ENCODE data around the gene NMNAT2. TPM values are rescaled to one million over a fixed set of nuclear protein-coding genes. Genes with fewer than 3 reads are reported as not detected.

NMNAT2 gene
- total RNA-seq, 1 experiment from 2014 or later, result 11.4 TPM

DNA sequence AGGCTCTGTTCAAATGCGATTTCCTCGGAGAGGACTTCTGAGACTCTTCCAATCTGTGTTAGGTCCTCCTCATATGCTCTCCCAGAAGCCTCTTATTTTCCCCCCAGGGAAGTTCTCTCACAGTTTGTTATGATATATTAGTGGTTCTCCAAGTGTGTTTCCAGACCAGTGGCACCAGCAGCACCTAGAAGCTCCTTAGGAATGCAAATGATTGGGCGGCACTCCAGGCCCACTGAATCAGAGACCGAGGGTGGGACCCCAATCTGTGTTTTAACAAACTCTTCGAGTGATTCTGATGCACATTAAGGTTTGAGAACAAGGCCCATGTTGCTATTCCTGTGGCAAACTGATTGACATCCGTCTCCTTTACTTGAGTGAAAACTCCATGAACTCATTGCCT lies 63.0 kb downstream of the NMNAT2 start:
- H3K4ac ChIP-seq (ENCODE audit: low read depth, low read length), result no peak overlapping the region
- no peak overlapping the region; a peak in 1 of 7 replicates for H3K27ac Mint-ChIP-seq
- no peak overlapping the region for H2AK5ac ChIP-seq (ENCODE audit: insufficient read length, low read length)
- no peaks in the 10 kb centered on the region for H3K79me2 ChIP-seq (ENCODE audit: insufficient read depth, low read length)
- H3K27me3 Mint-ChIP-seq (ENCODE audit: low read depth), result peaks cover 2% of the 10 kb centered on the region; the same call in 1 of the 2 replicates
- H3K79me1 ChIP-seq (ENCODE audit: insufficient read depth, low read depth, low read length, poor library complexity, severe bottlenecking), result no peaks in the 10 kb centered on the region
- peaks cover 2 to 12% (median 4%) of the 10 kb centered on the region in 3 experiments; a peak in 5 of 7 replicates for H3K36me3 Mint-ChIP-seq (ENCODE audit: insufficient read depth in 1 of 3, low read depth in 3 of 3)
- no peaks in the 10 kb centered on the region for H3K9me3 ChIP-seq (ENCODE audit: control insufficient read depth, low read depth, low read length)
- no peak overlapping the region for H2BK5ac ChIP-seq (ENCODE audit: insufficient read length, low read length)
- no peak overlapping the region for H4K5ac ChIP-seq (ENCODE audit: insufficient read length, low read depth, low read length)
- no peak overlapping the region for H4K8ac ChIP-seq (replicated peaks; ENCODE audit: insufficient read length, low read depth, low read length)
- no peak overlapping the region for H4K91ac ChIP-seq (ENCODE audit: insufficient read length, low read depth, low read length)
- H3K27ac ChIP-seq (ENCODE audit: insufficient read length, low read depth, low read length), result no peak overlapping the region
- H3K23ac ChIP-seq (ENCODE audit: insufficient read length, low read depth, low read length), result no peak overlapping the region
- H3K9me3 Mint-ChIP-seq, result no peaks in the 10 kb centered on the region; a peak in 2 of 5 replicates
- H3K4me1 Mint-ChIP-seq, result peaks cover 14 to 16% of the 10 kb centered on the region in 2 experiments; a peak in 3 of 4 replicates
- H3K4me1 ChIP-seq (ENCODE audit: insufficient read depth, low read length), result peaks cover 4% of the 10 kb centered on the region; the same call in 1 of the 2 replicates
- no CpG with 5 or more reads among the region's 6 CpGs for WGBS (ENCODE audit: extremely low coverage, insufficient read length, low lambda C conversion rate)
- H3K4me2 ChIP-seq (ENCODE audit: insufficient read depth, insufficient read length, low read length), result no peak overlapping the region
- H3K23me2 ChIP-seq (ENCODE audit: insufficient read length, low read depth, low read length, poor library complexity, severe bottlenecking), result no peaks in the 10 kb centered on the region
- no peak overlapping the region for H2BK120ac ChIP-seq (ENCODE audit: low read depth, low read length, poor library complexity, severe bottlenecking)
- no peak overlapping the region for H3T11ph ChIP-seq (ENCODE audit: low read length)
- H3K4me3 Mint-ChIP-seq, result no peak overlapping the region
- H2BK15ac ChIP-seq (ENCODE audit: low read depth, low read length), result no peak overlapping the region
- no peak overlapping the region for H2BK20ac ChIP-seq (ENCODE audit: low read depth, low read length, poor library complexity, severe bottlenecking)
- H3K9ac ChIP-seq (ENCODE audit: extremely low read depth, insufficient read length, low read length), result no peak overlapping the region
- H3K18ac ChIP-seq (ENCODE audit: insufficient read length, low read depth, low read length), result no peak overlapping the region
- H3K27me3 ChIP-seq (ENCODE audit: insufficient read depth, low read length), result no peaks in the 10 kb centered on the region
- no peak overlapping the region for H2BK12ac ChIP-seq (ENCODE audit: insufficient read length, low read depth, low read length)
- DNase-seq, result no peak
- H4K20me1 ChIP-seq (ENCODE audit: control insufficient read depth, insufficient read depth, insufficient read length), result no peaks in the 10 kb centered on the region
- no peak overlapping the region for H2AFZ ChIP-seq (ENCODE audit: low read length)
- H3K14ac ChIP-seq (ENCODE audit: insufficient read depth, low read length), result no peak overlapping the region
- TF ChIP-seq, protein P1, sequence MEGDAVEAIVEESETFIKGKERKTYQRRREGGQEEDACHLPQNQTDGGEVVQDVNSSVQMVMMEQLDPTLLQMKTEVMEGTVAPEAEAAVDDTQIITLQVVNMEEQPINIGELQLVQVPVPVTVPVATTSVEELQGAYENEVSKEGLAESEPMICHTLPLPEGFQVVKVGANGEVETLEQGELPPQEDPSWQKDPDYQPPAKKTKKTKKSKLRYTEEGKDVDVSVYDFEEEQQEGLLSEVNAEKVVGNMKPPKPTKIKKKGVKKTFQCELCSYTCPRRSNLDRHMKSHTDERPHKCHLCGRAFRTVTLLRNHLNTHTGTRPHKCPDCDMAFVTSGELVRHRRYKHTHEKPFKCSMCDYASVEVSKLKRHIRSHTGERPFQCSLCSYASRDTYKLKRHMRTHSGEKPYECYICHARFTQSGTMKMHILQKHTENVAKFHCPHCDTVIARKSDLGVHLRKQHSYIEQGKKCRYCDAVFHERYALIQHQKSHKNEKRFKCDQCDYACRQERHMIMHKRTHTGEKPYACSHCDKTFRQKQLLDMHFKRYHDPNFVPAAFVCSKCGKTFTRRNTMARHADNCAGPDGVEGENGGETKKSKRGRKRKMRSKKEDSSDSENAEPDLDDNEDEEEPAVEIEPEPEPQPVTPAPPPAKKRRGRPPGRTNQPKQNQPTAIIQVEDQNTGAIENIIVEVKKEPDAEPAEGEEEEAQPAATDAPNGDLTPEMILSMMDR (conservative IDR thresholded peaks at IDR 0.05), result no peak
- H3K56ac ChIP-seq (ENCODE audit: insufficient read length, low read depth, low read length), result no peak overlapping the region
